Dendritic cell treated with granulocyte-macrophage colony-stimulating factor and Interleukin-4, amounts not matched to agents 40 ng/mL and 50 ng/mL, for 4 days (primary cell): Measurements from ENCODE around the gene HSFX3.
"Not testable (repeated sequence)": the region's sequence is repeated elsewhere in the genome, so short reads cannot be mapped to it uniquely, and the experiment has no call there.

Source experiments
- H3K27ac Mint-ChIP-seq: one replicate; pipeline ENCODE4 v1.8.0; 2022; ENCODE audit warnings: mild to moderate bottlenecking, mixed read lengths
- H3K27me3 Mint-ChIP-seq: one replicate; pipeline ENCODE4 v1.8.0; 2022; ENCODE audit warnings: mild to moderate bottlenecking, mixed read lengths
- H3K36me3 Mint-ChIP-seq: one replicate; pipeline ENCODE4 v1.8.0; 2022; ENCODE audit warnings: low read depth, mixed read lengths
- H3K4me1 Mint-ChIP-seq: one replicate; pipeline ENCODE4 v1.8.0; 2022; ENCODE audit warnings: low read depth, mixed read lengths
- H3K4me3 Mint-ChIP-seq: one replicate; pipeline ENCODE4 v1.8.0; 2022; ENCODE audit warnings: mild to moderate bottlenecking, moderate library complexity, mixed read lengths
- H3K9me3 Mint-ChIP-seq: one replicate; pipeline ENCODE4 v1.8.0; 2022; ENCODE audit warnings: mixed read lengths
- intact Hi-C: fragments of 100-400 bp; cut with micrococcal nuclease; formaldehyde crosslinking; loops from one replicate; pipeline ENCODE4 v1.15.0; 2022

Gene HSFX3

DNA sequence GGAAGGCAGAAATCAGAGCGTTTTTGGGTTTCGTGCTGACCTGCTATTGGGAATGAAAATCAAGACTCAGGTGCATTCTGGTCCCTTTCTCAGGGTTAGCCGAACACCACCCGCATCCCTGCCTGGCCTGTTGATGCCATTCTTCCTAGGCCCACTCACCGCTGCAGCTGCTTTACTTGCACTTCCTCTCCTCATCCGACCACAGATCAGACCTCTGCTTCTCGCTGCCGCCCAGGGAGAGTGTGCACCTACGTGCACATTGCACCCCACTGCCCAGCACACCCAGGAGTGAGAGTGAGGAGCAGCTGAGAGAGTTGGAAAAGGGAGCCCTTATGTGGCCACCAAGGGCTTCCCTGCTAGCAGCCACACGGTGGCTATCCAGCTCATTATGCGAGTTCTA lies 12.2 kb downstream of the HSFX3 start:
- Mint-ChIP-seq H3K36me3 (peaks cover 46% of the 10 kb centered on the region), H3K4me1 (peaks cover 41% of the 10 kb centered on the region), H3K27ac (peak overlapping the region; percentile 64)
- H3K9me3 Mint-ChIP-seq, H3K27me3 Mint-ChIP-seq, intact Hi-C loops, H3K4me3 Mint-ChIP-seq: not testable (repeated sequence)

DNA sequence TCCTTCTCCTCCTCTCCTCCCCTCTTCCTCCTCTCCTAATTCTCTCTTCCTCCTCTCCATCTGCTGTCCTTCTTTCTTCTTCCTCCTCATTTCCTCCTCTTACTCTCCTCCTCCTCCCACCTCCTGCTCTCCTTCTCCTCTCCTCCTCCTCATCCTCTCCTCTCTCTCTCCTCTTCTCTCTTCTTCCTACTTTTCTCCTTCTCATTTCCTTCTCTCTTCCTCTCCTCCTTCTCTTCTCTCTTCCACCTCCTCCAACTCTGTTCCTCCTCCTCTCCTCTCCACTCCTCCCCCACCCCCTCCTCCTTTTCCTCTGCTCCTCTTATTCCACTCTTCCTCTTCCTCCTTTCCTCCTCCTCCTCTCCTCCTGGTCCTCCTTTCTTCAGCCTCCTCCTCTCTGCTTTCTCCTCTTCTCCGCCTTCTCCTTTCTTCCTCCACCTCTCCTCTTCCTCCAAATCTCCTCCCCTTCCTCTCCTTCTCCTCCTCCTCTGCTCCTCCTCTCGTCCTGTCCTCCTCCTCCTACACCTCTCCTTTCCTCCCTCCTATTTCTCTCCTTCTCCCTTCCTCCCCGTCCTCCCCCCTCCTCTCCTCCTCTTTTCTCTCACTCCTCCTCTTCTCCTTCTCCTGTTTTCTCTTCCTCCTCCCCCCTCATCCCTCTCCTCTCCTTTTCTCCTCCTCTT lies 14.7 kb downstream of the HSFX3 start:
- peak overlapping the region; percentile 53 for H3K4me3 Mint-ChIP-seq
- H3K9me3 Mint-ChIP-seq, intact Hi-C loops, H3K27me3 Mint-ChIP-seq: not testable (repeated sequence)
- H3K27ac Mint-ChIP-seq = peak overlapping the region; percentile 82
- H3K4me1 Mint-ChIP-seq = peaks cover 60% of the 10 kb centered on the region
- peaks cover 40% of the 10 kb centered on the region for H3K36me3 Mint-ChIP-seq

DNA sequence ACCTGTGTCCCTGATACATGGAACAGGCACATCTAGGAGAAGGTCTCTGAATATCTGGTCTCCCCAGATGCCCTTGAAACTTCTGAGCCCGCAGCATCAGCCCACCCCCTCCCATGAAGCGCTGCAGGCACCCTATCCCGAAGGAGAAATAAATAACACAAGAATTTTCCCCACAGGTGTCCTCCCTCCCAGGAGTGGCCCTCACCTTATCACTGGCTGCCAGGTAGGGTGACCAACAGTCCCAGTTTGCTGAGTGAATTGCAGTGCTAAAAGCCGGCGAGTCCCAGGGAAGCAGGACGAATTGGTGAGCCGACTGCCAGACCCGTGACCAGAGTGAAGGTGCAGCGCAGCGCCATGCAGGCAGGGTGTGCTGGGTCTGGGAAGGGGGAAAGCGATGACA lies 15.7 kb downstream of the HSFX3 start:
- intact Hi-C loops, H3K9me3 Mint-ChIP-seq, H3K4me3 Mint-ChIP-seq, H3K27ac Mint-ChIP-seq, H3K27me3 Mint-ChIP-seq: not testable (repeated sequence)
- Mint-ChIP-seq H3K36me3 (peaks cover 41% of the 10 kb centered on the region), H3K4me1 (peaks cover 55% of the 10 kb centered on the region)

DNA sequence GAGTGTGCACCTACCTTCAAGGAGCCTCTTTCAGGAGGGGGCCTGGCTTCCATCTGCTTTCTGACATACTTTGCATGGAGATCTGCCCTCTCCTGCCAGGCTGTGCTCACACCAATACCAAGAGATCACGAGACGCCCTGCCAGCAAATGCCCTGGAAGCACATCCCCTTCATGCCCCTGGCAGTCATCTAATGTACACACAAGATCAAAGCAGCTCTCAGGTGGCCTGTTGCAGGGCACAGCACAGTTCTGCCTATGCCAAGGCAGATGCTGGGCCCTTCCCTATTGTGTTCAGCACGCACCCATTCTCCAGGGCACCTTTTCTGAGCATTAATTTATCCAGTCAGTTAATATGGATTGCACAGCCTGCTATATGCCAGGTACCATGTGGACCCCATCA lies 16.9 kb downstream of the HSFX3 start:
- intact Hi-C loops, H3K9me3 Mint-ChIP-seq, H3K27me3 Mint-ChIP-seq, H3K4me3 Mint-ChIP-seq: not testable (repeated sequence)
- H3K36me3 Mint-ChIP-seq = peaks cover 45% of the 10 kb centered on the region
- peaks cover 56% of the 10 kb centered on the region for H3K4me1 Mint-ChIP-seq
- H3K27ac Mint-ChIP-seq = peak overlapping the region; percentile 83

DNA sequence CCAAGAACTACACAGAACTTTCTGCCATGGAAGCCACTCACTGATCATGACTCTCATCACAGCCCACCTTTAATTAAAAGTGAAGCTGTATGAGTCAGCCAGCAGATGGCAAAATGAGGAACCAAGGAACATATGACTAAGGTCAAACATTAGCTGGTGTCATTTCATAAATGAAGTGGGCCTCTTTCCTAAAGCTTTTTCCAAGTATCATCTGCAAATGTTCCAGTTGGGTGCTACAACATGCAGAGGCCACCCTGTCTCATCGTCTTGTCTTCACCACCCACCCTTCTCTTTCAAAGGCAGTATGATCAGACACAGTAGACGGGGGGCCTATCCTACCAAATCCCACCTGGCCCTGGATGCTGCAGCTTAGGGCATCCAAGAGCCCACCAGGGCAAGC lies 18.1 kb downstream of the HSFX3 start:
- intact Hi-C loops = no loop called here
- Mint-ChIP-seq H3K27ac (peak overlapping the region; percentile 83), H3K4me1 (peaks cover 52% of the 10 kb centered on the region), H3K27me3 (no peaks in the 10 kb centered on the region), H3K9me3 (no peaks in the 10 kb centered on the region), H3K4me3 (no peak overlapping the region), H3K36me3 (peaks cover 45% of the 10 kb centered on the region)

DNA sequence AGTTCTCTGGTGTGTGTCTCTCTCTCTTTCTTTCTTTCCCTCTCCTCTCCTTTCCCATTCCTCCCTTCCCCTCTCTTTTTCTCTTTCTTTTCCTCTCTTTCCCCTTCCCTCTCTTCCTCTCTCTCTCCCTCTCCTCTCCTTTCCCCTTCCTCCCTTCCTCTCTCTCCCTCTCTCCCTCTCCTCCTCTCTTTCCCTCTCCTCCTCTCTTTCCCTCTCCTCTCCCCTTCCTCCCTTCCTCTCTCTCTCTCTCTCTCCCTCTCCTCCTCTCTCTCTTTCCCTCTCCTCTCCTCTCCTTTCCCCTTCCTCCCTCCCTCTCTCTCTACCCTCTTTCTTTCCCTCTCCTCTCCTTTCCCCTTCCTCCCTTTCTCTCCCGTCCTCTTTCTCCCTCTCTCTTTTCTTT lies 21.3 kb downstream of the HSFX3 start:
- no peak overlapping the region for H3K4me3 Mint-ChIP-seq
- no peaks in the 10 kb centered on the region for H3K9me3 Mint-ChIP-seq
- H3K4me1 Mint-ChIP-seq = peaks cover 35% of the 10 kb centered on the region
- H3K27ac Mint-ChIP-seq = peak overlapping the region; percentile 78
- intact Hi-C loops = no loop called here
- peaks cover 26% of the 10 kb centered on the region for H3K36me3 Mint-ChIP-seq
- no peaks in the 10 kb centered on the region for H3K27me3 Mint-ChIP-seq

DNA sequence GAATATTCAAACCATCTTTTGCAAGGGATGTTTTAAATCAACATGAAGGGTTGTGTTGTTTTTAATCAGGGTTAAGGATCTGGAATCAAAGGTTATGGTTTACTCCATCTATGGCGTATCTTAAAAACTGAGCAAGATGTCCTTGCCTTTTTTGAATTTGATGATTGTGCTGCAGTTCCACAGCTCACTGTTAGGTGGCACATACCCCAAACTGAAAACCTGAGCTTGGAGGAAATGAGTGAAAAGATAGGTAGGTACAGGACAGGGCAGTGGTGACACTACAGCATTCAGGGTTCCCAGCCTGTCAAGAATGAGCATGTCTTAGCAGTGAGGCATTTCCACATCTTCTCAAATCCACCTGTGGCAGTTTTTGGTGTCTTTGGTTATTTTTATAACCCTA lies 22.0 kb downstream of the HSFX3 start:
- Mint-ChIP-seq H3K36me3 (peaks cover 24% of the 10 kb centered on the region), H3K4me1 (peaks cover 35% of the 10 kb centered on the region), H3K4me3 (no peak overlapping the region), H3K27ac (no peak overlapping the region), H3K27me3 (no peaks in the 10 kb centered on the region), H3K9me3 (no peaks in the 10 kb centered on the region)
- intact Hi-C loops = no loop called here

DNA sequence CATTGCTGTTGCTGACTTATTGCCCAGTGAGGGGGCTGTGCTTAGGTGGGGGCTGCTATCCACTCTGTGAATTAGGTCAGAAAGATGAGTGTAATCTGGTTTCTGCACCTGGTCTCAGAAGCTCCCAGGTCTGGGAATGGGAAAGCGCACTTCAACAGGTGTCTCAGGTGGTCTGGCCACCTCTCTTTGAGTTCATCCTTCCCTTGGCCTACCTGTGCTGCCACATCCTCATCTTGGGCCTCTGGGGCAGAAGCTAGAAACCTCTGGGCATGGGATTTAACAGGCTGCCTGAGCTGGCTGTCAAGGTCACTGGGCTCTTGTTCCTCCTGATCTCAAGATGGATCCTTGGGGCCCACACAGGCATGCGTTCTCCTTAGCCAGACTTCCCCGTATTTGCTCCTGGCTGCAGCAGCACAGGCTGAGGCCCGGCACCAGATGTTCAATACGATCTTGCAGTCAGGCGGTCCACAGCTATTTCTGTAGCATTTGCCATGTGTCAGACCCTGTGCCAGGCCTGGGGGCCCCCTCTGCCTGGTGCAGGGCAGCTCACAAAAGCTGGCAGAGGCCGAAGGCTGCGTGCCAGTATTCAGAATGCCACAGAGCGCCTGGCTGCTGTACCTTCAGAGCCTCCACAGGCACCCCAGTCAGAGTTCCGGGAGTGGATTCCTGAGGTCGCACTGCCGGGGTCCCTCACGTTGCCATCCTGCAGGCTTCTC lies 23.2 kb downstream of the HSFX3 start:
- Mint-ChIP-seq H3K36me3 (peaks cover 13% of the 10 kb centered on the region), H3K4me1 (peaks cover 32% of the 10 kb centered on the region), H3K27ac (peak overlapping the region; percentile 78)
- H3K4me3 Mint-ChIP-seq, H3K9me3 Mint-ChIP-seq, intact Hi-C loops, H3K27me3 Mint-ChIP-seq: not testable (repeated sequence)

DNA sequence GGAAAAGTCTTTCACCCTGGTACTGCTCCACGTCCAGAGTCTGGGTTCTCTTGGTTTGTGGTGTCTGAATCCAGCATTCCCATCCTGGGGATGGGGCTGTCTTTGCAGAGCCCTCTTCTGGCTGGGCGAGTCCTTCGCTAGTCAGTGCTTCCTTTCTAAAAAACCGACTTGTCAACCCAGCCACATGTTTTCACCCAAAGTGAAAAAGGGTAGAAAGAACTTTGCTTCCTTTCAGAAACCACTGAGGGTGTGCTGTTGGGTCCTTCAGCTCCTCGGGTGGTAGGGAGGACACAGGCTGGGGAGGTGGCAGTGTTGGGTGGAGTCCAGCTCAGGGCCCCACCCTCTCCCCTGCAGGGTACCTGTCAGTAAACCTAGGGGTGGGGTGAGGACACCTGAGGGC lies 23.8 kb downstream of the HSFX3 start:
- intact Hi-C loops = not testable (repeated sequence)

DNA sequence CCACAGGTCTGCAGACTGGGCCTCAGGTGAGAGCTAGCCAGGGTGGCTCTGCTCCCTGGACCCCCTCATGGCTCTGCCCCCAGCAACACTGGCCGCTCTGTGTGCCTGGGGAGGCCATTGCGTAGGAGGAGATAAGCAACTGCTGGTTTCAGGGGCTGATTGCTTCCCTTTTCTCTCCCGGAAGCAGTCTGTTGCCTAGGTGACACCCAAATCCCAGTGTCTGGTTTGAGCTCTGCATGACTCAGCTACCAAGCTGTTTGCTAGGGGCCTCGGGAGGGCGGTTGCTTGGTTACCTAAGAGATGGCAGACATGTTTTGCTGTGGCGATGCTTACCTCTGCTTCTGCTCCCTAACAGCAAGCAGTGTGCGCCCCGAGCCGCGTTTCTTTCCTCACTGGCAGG lies 24.3 kb downstream of the HSFX3 start:
- intact Hi-C loops, H3K9me3 Mint-ChIP-seq, H3K27me3 Mint-ChIP-seq, H3K4me3 Mint-ChIP-seq: not testable (repeated sequence)
- Mint-ChIP-seq H3K27ac (peak overlapping the region; percentile 78), H3K4me1 (peaks cover 32% of the 10 kb centered on the region), H3K36me3 (peaks cover 13% of the 10 kb centered on the region)

More for the DNA sequence above, 23.8 kb downstream of the HSFX3 start:
- Mint-ChIP-seq H3K27ac (peak overlapping the region; percentile 78), H3K36me3 (peaks cover 13% of the 10 kb centered on the region), H3K4me1 (peaks cover 31% of the 10 kb centered on the region)
- not testable (repeated sequence) for H3K9me3 Mint-ChIP-seq, H3K27me3 Mint-ChIP-seq, H3K4me3 Mint-ChIP-seq

DNA sequence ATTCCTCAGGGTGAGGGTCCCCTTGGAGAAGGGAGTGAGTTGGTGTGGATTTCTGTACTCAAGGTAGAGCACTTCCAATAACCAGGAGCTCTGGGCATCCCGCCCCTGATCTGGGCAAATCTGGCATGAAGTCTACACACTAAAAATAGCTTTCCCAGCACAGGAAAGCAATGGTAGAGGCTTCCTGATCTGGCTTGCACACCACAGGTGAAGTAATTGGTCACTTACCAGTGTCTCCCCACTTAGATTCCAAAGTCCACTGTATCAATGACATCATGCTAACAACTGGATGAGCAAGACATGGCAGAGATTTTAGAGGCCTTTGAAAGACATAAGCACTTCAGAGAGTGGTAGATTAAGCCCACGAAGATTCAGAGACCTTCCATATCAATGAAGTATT lies 26.8 kb downstream of the HSFX3 start:
- Mint-ChIP-seq H3K9me3 (no peaks in the 10 kb centered on the region), H3K27ac (no peak overlapping the region), H3K27me3 (peaks cover 16% of the 10 kb centered on the region), H3K4me1 (peaks cover 38% of the 10 kb centered on the region), H3K36me3 (no peaks in the 10 kb centered on the region), H3K4me3 (no peak overlapping the region)
- intact Hi-C loops = no loop called here

DNA sequence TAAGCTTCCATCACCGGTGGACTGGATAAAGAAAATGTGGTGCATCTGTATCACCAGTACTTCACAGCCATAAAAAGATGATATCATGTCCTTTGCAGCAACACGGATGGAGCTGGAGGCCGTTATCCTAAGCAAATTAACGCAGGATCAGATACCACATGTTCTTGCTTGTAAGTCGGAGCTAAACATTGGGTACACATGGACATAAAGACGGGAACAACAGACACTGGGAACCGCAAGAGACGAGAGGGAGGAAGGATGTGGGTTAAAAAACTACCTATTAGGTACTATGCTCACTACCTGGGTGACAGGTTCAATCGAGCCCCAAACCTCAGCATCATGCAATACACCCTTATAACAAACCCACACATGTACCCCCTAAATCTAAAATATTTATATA lies 28.3 kb downstream of the HSFX3 start:
- intact Hi-C loops = no loop called here
- Mint-ChIP-seq H3K27ac (no peak overlapping the region), H3K36me3 (no peaks in the 10 kb centered on the region), H3K4me1 (peaks cover 45% of the 10 kb centered on the region), H3K4me3 (no peak overlapping the region), H3K9me3 (no peaks in the 10 kb centered on the region), H3K27me3 (peaks cover 16% of the 10 kb centered on the region)

DNA sequence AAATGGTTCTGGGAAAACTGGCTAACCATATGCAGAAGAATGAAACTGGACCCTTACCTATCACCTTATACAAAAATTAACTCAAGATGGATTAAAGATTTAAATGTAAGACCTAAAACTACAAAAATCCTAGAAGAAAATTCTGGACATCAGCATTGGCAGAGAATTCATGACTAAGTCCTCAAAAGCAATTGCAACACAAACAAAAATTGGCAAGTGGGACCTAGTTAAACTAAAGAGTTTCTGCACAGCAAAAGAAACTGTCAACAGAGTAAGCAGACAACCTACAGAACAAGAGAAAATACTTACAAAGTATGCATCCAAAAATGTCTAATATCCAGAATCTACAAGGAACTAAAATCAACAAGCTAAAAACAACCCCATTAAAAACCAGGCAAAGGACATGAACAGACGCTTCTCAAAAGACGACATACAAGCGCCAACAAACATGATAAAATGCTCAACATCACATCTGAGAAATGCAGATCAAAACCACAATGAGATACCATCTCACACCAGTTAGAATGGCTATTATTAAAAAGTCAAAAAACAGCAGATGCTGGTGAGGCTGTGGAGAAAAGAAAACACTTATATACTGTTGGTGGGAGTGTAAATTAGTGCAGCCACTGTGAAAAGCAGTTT lies 29.0 kb downstream of the HSFX3 start:
- H3K27me3 Mint-ChIP-seq = peaks cover 16% of the 10 kb centered on the region
- H3K27ac Mint-ChIP-seq, H3K4me3 Mint-ChIP-seq, H3K36me3 Mint-ChIP-seq, intact Hi-C loops, H3K9me3 Mint-ChIP-seq: not testable (repeated sequence)
- H3K4me1 Mint-ChIP-seq = peaks cover 51% of the 10 kb centered on the region

DNA sequence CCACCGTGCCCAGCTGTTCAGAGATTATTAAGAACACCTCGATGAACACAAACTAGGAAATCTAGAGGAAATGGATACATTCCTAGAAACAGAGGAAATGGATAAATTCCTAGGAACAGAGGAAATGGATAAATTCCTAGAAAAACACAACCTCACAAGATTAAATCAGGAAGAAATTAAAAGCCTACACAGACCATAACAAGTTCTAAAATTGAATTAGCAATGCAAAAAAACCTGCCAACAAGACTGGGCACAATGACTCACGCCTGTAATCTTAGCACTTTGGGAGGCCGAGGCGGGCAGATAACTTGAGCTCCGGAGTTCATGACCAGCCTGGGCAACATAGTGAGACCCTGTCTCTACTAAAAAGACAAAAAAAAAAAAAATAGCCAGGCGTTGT lies 31.5 kb downstream of the HSFX3 start:
- Mint-ChIP-seq H3K9me3 (no peaks in the 10 kb centered on the region), H3K36me3 (no peaks in the 10 kb centered on the region), H3K4me3 (no peak overlapping the region), H3K27ac (peak overlapping the region; percentile 17), H3K4me1 (peaks cover 60% of the 10 kb centered on the region), H3K27me3 (peaks cover 16% of the 10 kb centered on the region)
- intact Hi-C loops = loop anchor here (10.0 kb wide), 1 partner anchor 97 kb away; no protein-coding TSS in a partner anchor
